A549 (cell line): ENCODE measurements around the gene ZNF71. TPM values are rescaled to one million over a fixed set of nuclear protein-coding genes. Genes with fewer than 3 reads are reported as not detected.

Source experiments
- ATAC-seq, 2 experiments: fragments of 200-7000 bp in 1 of 2; fragments of >200 bp in 1 of 2; cut with Nextera tagmentation in 1 of 2; cut with Tn5 transposase in 1 of 2; 3 replicates each; pipeline versions ENCODE4 v1.8.0 to v1.9.1; 2018 to 2020; ENCODE audit warnings: mild to moderate bottlenecking in 1 of 2, moderate library complexity in 1 of 2
- CTCF ChIA-PET: fragments of 300-600 bp; sonication (Branson Sonifier 250); formaldehyde crosslinking; extraction: SDS; loops from one replicate; lab custom pipeline; 2021; ENCODE audit warnings: antibody characterized with exemption, inconsistent platforms; lab: Yijun Ruan, JAX
- POLR2A ChIA-PET: fragments of 350-600 bp; formaldehyde crosslinking; extraction: SDS; loops from one replicate; lab custom pipeline; 2021; ENCODE audit warnings: antibody characterized with exemption, inconsistent platforms; lab: Yijun Ruan, JAX
- DNase-seq, 2 experiments: peaks; one replicate each; pipeline versions ENCODE4 v3.0.0 to v3.0.0-alpha.2; 2011 to 2016; ENCODE audit warnings: low read depth in 1 of 2, low spot score in 1 of 2
- FAIRE-seq: peaks from 2 replicates; lab custom pipeline; 2011; peaks lifted over from hg19 to GRCh38; lab: Jason Lieb, UNC
- H3K27ac ChIP-seq, 2 experiments: fragments of >200 bp; sonication (Bioruptor Twin); formaldehyde crosslinking; 3 replicates each; pipeline ENCODE4 v1.5.1; 2016 to 2017
- H3K4me1 ChIP-seq: fragments of >200 bp; sonication (Bioruptor Twin); formaldehyde crosslinking; 3 replicates; pipeline ENCODE4 v1.6.1; 2016
- H3K4me2 ChIP-seq: fragments of >200 bp; sonication (Bioruptor Twin); formaldehyde crosslinking; 3 replicates; pipeline ENCODE4 v1.6.1; 2016
- H3K4me3 ChIP-seq: fragments of >200 bp; sonication (Bioruptor Twin); formaldehyde crosslinking; 3 replicates; pipeline ENCODE4 v1.5.1; 2016
- H3K9me3 ChIP-seq: fragments of >200 bp; sonication (Bioruptor Twin); formaldehyde crosslinking; 3 replicates; pipeline ENCODE4 v1.6.1; 2016
- CBX2 ChIP-seq: fragments of 200-600 bp; sonication (generic); IDR thresholded peaks from 2 replicates; pipeline ENCODE4 v1.6.1; 2016; ENCODE audit warnings: low read depth, mild to moderate bottlenecking, borderline replicate concordance
- CHD2 ChIP-seq: fragments of 150-350 bp; IDR thresholded peaks from 2 replicates; pipeline ENCODE4 v1.6.1; 2014; ENCODE audit warnings: low read length; ENCODE audit not compliant: partially characterized antibody
- EHF ChIP-seq: fragments of 250-450 bp; sonication (Bioruptor Pico); IDR thresholded peaks from 2 replicates; pipeline ENCODE4 v1.5.0; 2020; ENCODE audit warnings: mild to moderate bottlenecking
- FOSL2 ChIP-seq, 2 experiments: fragments of 450-650 bp in 1 of 2; fragments of >200 bp in 1 of 2; sonication (Bioruptor Twin) in 1 of 2; formaldehyde crosslinking; IDR thresholded peaks; 2 replicates each; pipeline versions ENCODE4 v1.5.0 to v1.6.1; 2016 to 2020; ENCODE audit warnings: mild to moderate bottlenecking in 1 of 2, moderate library complexity in 1 of 2
- FOXS1 ChIP-seq: fragments of 250-450 bp; sonication (Bioruptor Pico); IDR thresholded peaks from 2 replicates; pipeline ENCODE4 v1.5.0; 2020; ENCODE audit warnings: mild to moderate bottlenecking, moderate library complexity
- KDM1A ChIP-seq: fragments of 200-600 bp; sonication (generic); IDR thresholded peaks from 2 replicates; pipeline ENCODE4 v1.6.1; 2016; ENCODE audit warnings: low read depth, mild to moderate bottlenecking
- KDM5A ChIP-seq: fragments of 200-600 bp; sonication (generic); IDR thresholded peaks from 2 replicates; pipeline ENCODE4 v1.6.1; 2016; ENCODE audit warnings: antibody characterized with exemption, mild to moderate bottlenecking
- MAFK ChIP-seq: fragments of 450-650 bp; IDR thresholded peaks from 2 replicates; pipeline ENCODE4 v1.6.1; 2014; ENCODE audit not compliant: partially characterized antibody
- MAZ ChIP-seq: fragments of 150-350 bp; IDR thresholded peaks from 2 replicates; pipeline ENCODE4 v1.6.1; 2014; ENCODE audit warnings: antibody characterized with exemption, low read depth, low read length, borderline replicate concordance
- PHF8 ChIP-seq: fragments of 200-600 bp; sonication (generic); IDR thresholded peaks from 2 replicates; pipeline ENCODE4 v1.6.1; 2016; ENCODE audit warnings: low read depth, mild to moderate bottlenecking, antibody characterized with exemption, moderate library complexity, borderline replicate concordance
- POLR2A ChIP-seq: IDR thresholded peaks from 2 replicates; pipeline ENCODE4 v1.6.1; 2012; ENCODE audit warnings: mild to moderate bottlenecking, low read length
- POLR2AphosphoS2 ChIP-seq: conservative IDR thresholded peaks from 2 replicates; pipeline ENCODE4 v1.6.1; 2012; ENCODE audit warnings: low read length, improper control_type of control experiment, inconsistent platforms
- RAD21 ChIP-seq, 2 experiments: fragments of >200 bp in 1 of 2; sonication (Bioruptor Twin) in 1 of 2; formaldehyde crosslinking in 1 of 2; IDR thresholded peaks in 1 of 2; conservative IDR thresholded peaks in 1 of 2; 2 replicates in 1 of 2; 3 replicates in 1 of 2; pipeline ENCODE4 v1.6.1; 2012 to 2018; ENCODE audit warnings: inconsistent platforms in 1 of 2
- TFCP2L1 ChIP-seq: fragments of 250-450 bp; sonication (Bioruptor Pico); IDR thresholded peaks from 2 replicates; pipeline ENCODE4 v1.5.0; 2021; ENCODE audit warnings: mild to moderate bottlenecking
- ZNF302 ChIP-seq: fragments of 250-450 bp; sonication (Bioruptor Pico); IDR thresholded peaks from 2 replicates; pipeline ENCODE4 v1.9.0; 2021; ENCODE audit warnings: inconsistent platforms, mild to moderate bottlenecking, moderate library complexity
- WGBS: methylation state at CpG from one replicate; pipeline ENCODE4 v1.1.6; 2017; ENCODE audit errors: missing lambda C conversion rate; 5-methylcytosine and 5-hydroxymethylcytosine counted together
- polyA plus RNA-seq, 4 experiments: library from polyadenylated mRNA; depleted of rRNA in 3 of 4; stranded (reverse); fragments of >200 nt; fragmentation: RNase III in 1 of 4; extraction: RNeasy Plus Mini Kit Qiagen cat#74134 plus additional on column Dnase treatment in 1 of 4; gene quantifications; 2 replicates in 3 of 4; 3 replicates in 1 of 4; pipeline ENCODE4 v1.2.3, GENCODE V29; 2011 to 2017
- TF ChIP-seq, protein P1 (sequence below): fragments of >200 bp; sonication (Bioruptor Twin); formaldehyde crosslinking; IDR thresholded peaks from 3 replicates; pipeline ENCODE4 v1.5.1; 2016
- TF ChIP-seq, protein P2 (sequence below): IDR thresholded peaks from 2 replicates; pipeline ENCODE4 v1.6.1; 2012
- TF ChIP-seq, protein P3 (sequence below): fragments of >200 bp; sonication (Bioruptor Twin); formaldehyde crosslinking; IDR thresholded peaks from 3 replicates; pipeline ENCODE4 v1.6.1; 2016
- TF ChIP-seq, protein P4 (sequence below): fragments of 450-650 bp; IDR thresholded peaks from 2 replicates; pipeline ENCODE4 v1.6.1; 2014; ENCODE audit warnings: antibody characterized with exemption

Gene ZNF71
- polyA plus RNA-seq, 2 of the 4 experiments (the other 2 are of a cell fraction), result 6.8 to 8.1 TPM

DNA sequence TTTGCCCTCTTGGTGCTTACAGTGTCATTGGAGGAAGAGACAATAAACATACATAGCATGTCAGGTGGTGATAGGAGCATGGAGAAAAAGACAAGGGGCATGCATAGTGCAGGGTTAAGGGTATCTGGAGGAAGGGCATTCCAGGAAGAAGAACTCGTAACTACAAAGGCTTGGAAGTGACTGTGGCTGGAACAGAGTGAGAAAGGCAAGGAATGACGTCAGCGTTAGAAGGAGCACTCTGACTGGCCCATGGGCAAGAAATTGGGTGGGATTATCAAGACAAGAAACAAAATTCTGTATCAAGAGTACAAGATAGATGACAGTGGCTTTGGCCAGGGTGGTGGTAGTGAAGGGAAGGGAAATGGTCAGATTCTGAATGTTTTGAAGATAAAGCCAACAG is 59.0 kb downstream of the ZNF71 start:
- FAIRE-seq (no peak), DNase-seq (no peak), ATAC-seq (no peak)
- Histone ChIP-seq H3K4me1 (no peaks in the 10 kb centered on the region), H3K9me3 (peaks cover 61% of the 10 kb centered on the region), H3K4me3 (no peak overlapping the region), H3K27ac (no peak overlapping the region), H3K4me2 (no peak overlapping the region)
- CTCF ChIA-PET, result no interaction called here
- TF ChIP-seq, protein P1, sequence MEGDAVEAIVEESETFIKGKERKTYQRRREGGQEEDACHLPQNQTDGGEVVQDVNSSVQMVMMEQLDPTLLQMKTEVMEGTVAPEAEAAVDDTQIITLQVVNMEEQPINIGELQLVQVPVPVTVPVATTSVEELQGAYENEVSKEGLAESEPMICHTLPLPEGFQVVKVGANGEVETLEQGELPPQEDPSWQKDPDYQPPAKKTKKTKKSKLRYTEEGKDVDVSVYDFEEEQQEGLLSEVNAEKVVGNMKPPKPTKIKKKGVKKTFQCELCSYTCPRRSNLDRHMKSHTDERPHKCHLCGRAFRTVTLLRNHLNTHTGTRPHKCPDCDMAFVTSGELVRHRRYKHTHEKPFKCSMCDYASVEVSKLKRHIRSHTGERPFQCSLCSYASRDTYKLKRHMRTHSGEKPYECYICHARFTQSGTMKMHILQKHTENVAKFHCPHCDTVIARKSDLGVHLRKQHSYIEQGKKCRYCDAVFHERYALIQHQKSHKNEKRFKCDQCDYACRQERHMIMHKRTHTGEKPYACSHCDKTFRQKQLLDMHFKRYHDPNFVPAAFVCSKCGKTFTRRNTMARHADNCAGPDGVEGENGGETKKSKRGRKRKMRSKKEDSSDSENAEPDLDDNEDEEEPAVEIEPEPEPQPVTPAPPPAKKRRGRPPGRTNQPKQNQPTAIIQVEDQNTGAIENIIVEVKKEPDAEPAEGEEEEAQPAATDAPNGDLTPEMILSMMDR, result no peak
- POLR2A ChIA-PET, result no interaction called here
- under 1% methylated on average over 3 of the region's 3 CpGs for WGBS

GRCh38 chr19:56660381-56661107 is 65.4 kb downstream of the ZNF71 start:
- TF ChIP-seq EHF (no peak), KDM5A (no peak), POLR2A (no peak), PHF8 (no peak), CBX2 (no peak), RAD21 (conservative IDR thresholded peaks at IDR 0.05 in 1 of 2, IDR thresholded peaks at IDR 0.05 in 1 of 2) (0 out of 5 replicates have a peak, but pooled peaks of 1 of the 2 experiments have one; percentile 15), POLR2AphosphoS2 (no peak), FOSL2 (IDR thresholded peaks at IDR 0.05) (no peak), FOSL2 (CRISPR knock-in tag; IDR thresholded peaks at IDR 0.05) (no peak)
- TF ChIP-seq, protein P2, sequence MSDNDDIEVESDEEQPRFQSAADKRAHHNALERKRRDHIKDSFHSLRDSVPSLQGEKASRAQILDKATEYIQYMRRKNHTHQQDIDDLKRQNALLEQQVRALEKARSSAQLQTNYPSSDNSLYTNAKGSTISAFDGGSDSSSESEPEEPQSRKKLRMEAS, result no peak
- H3K4me1 ChIP-seq, result no peaks in the 10 kb centered on the region
- no peak overlapping the region for H3K4me3 ChIP-seq
- ATAC-seq, result no peak
- ChIA-PET CTCF (interaction anchor here (1.1 kb wide), 1 partner anchor 18 kb away, joined by 3 read pairs; no protein-coding TSS in a partner anchor), POLR2A (no interaction called here)
- H3K4me2 ChIP-seq, result no peak overlapping the region
- DNase-seq, result no peak
- WGBS, result 61% methylated on average over 23 of the region's 32 CpGs
- H3K9me3 ChIP-seq, result peaks cover 49% of the 10 kb centered on the region
- no peak for FAIRE-seq
- H3K27ac ChIP-seq, result no peak overlapping the region

- H3K9me3 ChIP-seq, result peaks cover 49% of the 10 kb centered on the region
- WGBS, result 17% methylated on average over 3 of the region's 3 CpGs
Measured at GRCh38 chr19:56661248-56661647, 66.1 kb downstream of the ZNF71 start.

More at GRCh38 chr19:56661248-56661647, 66.1 kb downstream of the ZNF71 start:
- CTCF ChIA-PET, result no interaction called here
- ATAC-seq, result no peak
- TF ChIP-seq CHD2, result no peak
- TF ChIP-seq, protein P3, sequence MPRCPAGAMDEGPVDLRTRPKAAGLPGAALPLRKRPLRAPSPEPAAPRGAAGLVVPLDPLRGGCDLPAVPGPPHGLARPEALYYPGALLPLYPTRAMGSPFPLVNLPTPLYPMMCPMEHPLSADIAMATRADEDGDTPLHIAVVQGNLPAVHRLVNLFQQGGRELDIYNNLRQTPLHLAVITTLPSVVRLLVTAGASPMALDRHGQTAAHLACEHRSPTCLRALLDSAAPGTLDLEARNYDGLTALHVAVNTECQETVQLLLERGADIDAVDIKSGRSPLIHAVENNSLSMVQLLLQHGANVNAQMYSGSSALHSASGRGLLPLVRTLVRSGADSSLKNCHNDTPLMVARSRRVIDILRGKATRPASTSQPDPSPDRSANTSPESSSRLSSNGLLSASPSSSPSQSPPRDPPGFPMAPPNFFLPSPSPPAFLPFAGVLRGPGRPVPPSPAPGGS, result no peak
- TF ChIP-seq, protein P4, sequence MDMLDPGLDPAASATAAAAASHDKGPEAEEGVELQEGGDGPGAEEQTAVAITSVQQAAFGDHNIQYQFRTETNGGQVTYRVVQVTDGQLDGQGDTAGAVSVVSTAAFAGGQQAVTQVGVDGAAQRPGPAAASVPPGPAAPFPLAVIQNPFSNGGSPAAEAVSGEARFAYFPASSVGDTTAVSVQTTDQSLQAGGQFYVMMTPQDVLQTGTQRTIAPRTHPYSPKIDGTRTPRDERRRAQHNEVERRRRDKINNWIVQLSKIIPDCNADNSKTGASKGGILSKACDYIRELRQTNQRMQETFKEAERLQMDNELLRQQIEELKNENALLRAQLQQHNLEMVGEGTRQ, result no peak
- TF ChIP-seq MAFK, result no peak
- no peak for TF ChIP-seq MAZ
- no peak for TF ChIP-seq TFCP2L1 (CRISPR knock-in tag)
- TF ChIP-seq ZNF302 (CRISPR knock-in tag), result no peak
- no peak for TF ChIP-seq KDM1A
- no peak for TF ChIP-seq FOXS1 (CRISPR knock-in tag)
- TF ChIP-seq, protein P2, result no peak
- Histone ChIP-seq H3K27ac (no peak overlapping the region), H3K4me1 (no peaks in the 10 kb centered on the region), H3K4me2 (no peak overlapping the region), H3K4me3 (no peak overlapping the region)
- no peak for FAIRE-seq
- POLR2A ChIA-PET, result no interaction called here
- no peak for DNase-seq
